CD1c-positive myeloid dendritic cell (primary cell): Measurements from ENCODE around the gene SAMD8.
"Not testable (repeated sequence)": the region's sequence is repeated elsewhere in the genome, so short reads cannot be mapped to it uniquely, and the experiment has no call there.

Experiments
- DNase-seq: peaks from one replicate; pipeline ENCODE4 v3.0.0-alpha.2; 2016; ENCODE audit errors: extremely low spot score

The SAMD8 gene

DNA sequence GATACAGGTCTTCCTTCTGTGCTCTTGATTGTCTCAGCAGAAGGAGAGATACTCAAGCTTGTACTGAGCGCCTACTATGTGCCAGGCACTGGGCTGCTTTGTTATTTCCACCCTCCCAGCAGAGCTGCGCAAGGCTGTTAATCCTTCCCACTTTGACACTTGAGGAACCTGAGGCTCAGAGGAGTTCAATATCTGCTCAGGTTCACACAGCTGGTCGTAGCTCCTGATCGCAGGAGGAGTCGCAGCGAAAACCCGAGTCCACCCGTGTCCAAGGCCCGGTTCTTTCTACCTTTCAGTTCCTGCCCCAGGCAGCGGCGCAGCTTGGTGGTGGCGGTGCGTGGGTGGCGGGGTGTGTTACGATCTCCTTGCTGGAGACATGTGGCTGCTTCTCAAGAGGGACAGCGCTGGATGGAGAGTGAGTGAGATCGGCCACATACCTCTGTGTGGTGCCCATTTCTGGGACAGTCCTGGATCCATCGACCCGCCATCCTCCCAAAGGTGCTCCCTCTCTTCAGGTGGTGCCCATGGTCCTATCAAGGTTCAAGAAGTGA is 26.5 kb upstream of the SAMD8 start:
- no peak for DNase-seq

DNA sequence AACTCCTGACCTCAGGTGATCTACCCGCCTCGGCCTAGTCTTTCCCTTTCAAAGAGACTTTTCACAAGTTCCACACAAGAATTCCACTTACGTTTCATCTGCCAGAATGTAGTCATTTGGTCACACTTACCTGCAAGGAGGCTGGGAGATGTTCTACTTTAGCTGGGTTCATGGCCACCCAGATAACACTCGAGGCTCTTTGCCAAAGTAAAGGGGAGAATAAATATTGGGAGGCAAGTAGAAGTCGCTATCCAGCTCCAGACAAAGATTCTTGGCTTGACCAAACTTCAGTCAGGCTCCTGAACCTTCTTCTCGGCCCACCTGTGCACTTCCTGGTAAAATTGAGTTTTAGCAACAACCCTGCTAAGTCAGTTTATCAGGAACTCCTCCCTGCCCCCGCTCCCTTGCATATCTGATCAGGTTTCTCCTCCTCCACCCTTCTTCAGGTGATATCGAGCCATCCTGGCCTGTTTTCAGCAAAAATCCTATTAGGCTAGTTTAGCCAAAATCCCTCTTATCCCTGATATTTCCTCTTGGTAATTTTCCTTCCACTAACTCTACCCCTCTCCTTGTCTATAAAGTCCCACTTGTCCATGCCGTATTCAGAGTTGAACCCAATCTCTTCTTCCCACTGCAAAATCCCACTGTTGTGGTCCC is 25.1 kb upstream of the SAMD8 start:
- DNase-seq: no peak

DNA sequence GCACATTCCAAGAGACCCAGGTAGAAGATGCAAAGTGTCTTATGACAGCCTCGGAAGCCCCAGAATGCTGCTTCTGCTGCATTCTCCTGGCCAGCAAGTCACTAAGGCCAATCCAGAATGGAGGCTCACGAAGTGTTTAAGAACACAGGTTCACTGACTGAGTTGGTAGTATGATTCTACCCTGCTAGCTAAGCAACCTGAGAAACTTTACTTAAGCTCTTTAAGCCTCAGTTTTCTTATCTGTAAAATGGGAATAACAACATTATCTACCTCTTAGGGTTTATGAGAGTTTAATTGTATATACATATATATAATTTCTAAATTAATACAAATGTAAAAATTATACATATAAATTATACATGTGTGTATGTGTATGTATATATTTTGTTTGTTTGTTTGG is 22.8 kb upstream of the SAMD8 start:
- DNase-seq: no peak

DNA sequence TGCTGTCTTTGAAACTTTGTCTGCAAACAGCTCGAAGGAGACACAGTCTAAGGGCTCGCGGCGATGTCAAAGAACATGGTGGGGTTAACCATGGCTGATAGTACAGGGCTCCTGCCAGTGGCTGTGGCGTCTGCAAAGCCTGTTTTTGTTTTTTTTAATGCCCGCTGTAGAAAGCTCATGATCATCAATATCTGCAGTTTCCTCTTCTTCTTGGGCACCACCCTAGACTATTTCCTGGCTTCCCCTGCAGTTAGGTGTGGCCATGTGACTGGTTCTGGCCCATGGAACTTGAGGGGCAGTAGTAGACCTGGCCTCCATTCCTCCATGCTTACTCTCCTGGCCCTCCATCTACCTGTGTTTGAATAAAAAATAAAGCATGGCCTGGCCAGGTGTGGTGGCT is 21.8 kb upstream of the SAMD8 start:
- DNase-seq: no peak

DNA sequence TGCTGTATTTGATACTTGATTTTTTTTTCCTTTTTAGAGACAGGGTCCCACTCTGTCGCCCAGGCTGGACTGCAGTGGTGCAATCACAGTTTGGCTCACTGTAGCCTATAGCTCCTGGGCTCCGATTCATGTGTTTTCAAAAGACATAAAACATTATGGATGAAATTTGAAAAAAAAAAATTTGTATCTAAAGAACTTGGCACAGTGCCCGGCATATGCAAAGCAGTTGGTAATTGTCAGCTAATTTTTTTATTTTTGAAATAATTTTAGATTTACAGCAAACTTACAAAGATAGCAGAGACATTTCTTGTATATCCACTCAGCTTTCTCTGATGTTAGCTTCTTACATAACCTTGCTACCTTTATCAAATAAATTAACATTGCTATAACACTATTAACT is 20.3 kb upstream of the SAMD8 start:
- no peak for DNase-seq

DNA sequence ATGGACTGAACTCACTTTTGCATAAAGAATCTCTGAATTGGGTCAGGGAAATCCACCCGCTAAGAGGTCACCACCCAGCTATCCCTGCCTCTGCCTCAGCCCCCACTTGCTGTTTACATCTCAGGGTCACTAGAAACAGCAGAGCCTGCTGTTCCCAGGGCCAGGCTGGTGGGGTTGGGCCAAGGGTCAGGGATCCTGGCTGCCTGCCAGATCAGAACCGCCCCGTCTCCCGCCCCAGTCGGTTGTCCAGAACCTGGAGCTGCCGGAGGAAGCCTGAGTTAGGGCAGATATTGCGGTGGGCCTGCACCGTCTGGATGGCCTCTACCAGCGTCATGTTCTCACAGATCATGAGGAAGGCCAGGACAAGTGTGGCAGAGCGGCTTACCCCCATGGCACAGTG is 17.0 kb upstream of the SAMD8 start:
- no peak for DNase-seq

DNA sequence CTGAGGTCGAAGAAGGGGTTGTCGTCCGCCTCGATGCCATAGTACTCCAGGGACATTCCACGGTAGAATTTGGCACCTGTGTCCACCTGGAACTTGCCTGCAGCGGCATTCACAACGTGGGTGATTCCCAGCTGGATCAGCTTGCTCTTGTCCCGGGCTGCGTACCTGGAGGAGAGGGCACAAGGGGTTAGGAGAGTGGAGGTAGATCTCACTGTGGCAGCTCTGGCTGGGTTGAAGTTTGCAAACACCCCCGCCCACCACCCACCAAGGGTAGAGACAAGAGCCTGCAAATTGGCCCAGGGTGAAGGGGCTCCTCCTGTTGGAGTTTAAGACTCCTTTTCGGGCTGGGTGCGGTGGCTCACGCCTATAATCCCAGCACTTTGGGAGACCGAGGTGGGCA is 15.8 kb upstream of the SAMD8 start:
- no peak for DNase-seq

DNA sequence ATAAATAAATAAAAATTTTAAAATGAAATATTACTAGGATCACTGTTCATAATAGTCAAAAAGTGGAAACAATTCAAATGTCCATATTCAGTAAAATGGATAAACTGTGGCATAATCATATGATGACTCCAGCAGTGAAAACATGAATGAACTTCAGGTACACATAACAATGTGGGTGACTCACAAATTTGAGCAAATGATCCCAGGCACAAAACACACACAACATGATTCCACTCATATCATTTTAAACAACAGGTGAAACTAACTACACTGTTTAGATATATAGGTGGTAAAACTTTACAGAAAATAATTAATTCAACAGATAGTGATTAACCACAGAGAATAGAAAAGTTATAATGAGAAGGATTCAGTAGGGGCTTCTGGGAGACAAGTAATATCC is 14.7 kb upstream of the SAMD8 start:
- no peak for DNase-seq

DNA sequence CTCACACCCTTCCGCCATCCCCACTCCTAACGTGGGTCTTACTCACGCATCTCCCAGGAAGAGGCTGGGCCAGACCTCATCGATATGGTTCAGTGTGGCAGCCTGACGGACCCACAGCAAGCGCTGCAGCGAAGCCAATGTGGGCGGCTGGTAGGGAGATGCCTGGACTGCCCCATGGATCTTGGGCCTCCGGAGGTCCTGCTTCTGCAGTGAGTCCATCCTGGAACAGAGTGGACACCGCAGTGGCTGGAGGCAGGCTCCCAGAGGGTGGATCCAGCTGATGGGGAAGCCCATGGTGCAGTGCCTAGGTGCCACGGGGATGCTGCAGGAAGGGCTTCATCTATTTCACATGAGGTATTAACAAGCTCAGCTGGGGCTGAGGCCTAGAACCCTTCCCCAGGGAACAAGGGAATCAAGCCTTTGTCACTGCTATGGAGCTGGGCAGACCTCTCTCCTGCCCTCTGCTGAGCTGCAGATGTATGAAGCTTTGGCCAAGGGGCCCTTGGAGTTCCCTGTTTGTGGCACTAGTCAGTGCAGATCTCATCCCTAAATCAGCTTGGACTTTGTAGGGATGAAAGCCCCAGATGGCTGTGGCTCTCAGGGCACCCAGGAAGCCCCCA is 13.7 kb upstream of the SAMD8 start:
- DNase-seq: no peak

DNA sequence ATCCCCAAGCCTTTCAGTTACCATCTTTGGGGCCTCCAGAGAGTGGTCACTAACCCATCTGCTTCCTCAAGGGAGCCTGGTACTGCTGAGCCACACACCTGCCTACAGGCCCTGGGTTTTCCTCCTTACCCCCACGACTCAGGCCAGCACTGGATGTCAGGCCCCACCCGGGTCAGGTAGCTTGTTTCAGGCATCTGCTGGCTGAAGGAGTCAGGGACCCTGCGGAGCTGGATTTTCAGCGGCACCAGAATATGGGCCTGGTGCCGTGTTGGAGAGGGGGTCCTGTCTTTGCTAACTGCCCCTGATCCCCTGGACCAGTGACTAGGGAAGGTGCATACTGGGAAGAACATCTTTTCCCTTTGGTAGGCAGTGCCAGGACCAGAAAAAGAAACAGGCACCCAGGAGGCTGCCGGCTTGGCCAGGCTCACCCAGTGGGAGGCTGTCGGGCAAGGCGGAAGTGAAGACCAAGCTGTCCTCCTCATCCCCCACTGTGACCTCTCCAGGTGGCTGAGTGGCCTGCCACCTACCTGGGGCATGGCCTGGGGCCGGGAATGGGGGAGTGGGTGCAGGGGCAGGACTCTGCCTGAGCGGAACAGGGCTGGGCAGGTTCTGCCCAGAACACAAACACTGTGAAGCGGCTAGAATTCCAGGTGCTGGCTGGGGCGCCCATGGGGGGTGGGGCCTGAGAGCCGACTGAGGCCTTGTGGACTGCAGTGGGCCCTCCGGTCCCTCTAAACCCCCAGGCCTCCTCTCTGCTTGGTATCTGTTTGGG is 12.4 kb upstream of the SAMD8 start:
- DNase-seq: no peak

DNA sequence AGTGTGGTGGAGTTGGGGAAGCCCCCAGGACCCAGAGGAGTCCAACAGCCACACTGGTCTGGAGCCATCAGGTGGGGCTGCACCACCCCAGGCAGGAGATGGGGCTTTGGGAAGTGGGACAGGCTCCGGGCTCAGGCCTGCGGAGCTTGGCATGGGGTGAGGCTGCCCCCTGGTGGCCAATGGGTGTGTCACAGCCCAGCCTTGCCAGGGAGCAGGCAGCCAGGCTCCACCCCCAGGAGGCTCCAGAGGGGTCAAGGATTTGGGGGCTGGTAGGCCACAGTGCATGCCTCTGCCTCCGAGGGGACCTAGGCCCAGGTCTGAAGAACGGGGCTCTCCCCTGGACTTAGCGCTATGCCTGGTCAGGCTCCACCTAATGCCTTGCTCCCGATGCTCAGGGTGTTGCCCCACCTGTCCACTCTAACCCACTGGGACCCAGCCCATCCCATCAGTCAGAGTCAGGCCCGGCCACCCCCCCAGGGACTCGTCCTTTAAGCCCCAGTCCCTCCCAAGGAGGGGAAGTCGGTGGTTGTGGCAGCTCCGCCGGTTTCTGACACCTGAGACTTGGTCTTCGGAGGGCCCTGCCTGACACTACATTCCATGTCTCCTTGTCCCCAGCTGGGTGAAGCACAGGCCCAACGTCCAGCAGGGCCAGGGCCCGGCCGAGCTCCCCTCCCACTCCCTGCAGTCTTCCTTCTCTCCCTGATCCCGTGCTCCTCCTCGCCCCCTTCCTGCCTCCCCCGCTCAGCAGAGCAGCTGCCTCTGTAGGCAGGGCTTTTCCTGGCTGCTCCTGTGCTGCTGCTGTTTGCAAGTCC is 11.3 kb upstream of the SAMD8 start:
- DNase-seq: peak; percentile 86

DNA sequence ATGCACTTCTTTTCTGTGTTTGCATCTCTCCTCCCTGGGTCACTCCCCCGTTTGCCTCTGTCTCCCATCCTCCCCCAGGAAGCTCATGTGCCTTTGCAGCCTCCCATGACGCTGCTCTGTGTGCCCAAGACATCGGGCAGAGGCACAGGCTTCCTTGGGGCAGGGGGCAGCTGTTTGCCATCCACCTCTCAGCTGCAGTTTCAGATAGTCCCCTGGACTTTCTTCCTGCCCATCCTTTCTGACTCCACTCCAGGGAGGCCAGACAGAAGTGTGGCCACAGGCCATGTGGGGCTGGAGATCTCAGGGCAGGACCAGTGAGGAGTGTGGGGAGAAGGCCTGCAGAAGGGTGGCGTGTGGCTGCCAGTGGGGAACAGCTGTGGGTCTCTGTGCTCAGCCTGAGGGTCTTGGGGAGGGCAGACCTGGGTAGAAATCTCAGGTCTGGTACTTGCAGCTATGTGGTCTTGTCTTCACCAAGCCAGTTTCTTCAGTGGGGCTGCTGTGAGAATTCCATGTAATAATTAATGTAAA is 10.6 kb upstream of the SAMD8 start:
- no peak for DNase-seq

DNA sequence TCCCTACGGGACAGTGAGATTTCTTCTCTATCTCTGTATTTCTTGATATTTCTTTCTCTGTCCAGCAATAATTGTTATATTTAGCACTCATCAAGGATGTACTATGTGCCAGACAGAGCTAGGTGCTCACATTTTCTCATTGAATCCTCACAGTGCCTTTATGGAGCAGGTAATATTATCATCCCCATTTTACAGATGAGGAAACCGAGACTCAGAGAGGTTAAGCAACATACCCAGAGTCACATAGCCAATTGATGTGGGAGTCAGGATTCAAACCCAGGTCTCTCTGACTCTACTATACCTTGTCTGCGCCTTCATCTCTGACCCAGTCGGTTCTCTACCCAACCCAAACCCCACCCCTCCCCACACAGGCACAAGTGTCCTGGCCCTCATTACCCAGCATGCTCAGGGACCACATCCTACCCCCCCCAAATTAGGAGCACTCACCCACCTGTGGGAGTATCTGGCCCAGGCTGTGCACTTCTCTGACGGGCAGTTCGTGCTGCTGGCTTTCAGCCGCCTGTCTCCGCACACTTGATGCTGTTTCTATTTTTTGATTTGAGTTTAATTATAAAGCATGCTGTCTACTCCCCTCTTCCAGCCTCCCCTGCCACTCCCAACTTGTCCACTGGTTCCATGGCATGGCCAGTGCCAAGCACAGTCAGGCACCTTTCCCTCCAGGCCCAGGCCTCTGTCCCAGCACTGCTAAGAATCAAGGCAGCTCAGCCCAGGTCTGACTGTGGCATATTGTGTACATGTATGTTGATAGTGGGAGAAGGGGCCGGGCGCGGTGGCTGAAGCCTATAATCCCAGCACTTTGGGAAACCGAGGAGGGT is 9.8 kb upstream of the SAMD8 start:
- no peak for DNase-seq

DNA sequence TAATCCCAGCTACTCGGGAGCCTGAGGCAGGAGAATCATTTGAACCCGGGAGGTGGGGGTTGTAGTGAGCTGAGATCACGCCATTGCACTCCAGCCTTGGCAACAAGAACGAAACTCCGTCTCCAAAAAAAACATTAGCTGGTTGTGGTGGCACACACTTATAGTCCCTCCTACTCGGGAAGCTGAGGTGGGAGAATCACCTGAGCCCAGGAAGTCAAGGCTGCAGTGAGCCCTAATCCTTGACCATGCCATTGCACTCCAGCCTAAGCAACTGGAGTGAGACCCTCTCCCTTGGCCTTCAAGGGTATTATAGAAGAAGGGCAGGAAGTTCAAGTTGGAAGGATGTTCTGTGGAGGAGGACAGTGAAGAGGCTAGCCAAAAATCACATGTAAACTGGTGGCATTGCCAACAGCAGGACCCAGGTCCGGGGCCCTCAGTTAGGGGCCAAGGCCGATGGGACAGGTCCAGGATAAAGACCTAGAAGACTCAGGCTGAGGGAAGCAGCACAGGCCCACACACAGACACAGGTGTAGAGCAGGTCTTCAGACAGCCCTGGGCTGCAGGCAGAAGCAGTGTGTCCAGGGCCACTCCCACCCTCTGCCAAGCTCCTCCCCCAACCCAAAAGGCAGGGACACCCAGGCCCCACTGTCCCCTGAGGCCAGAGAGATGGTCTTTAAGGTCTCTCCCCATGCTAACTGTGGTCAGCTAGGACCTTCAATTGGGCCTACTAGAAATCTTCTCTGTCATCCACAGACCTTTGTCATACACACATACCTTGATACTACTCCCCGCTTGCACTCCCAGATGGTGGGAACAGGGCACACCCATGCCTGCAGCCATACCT is 8.4 kb upstream of the SAMD8 start:
- DNase-seq: no peak

DNA sequence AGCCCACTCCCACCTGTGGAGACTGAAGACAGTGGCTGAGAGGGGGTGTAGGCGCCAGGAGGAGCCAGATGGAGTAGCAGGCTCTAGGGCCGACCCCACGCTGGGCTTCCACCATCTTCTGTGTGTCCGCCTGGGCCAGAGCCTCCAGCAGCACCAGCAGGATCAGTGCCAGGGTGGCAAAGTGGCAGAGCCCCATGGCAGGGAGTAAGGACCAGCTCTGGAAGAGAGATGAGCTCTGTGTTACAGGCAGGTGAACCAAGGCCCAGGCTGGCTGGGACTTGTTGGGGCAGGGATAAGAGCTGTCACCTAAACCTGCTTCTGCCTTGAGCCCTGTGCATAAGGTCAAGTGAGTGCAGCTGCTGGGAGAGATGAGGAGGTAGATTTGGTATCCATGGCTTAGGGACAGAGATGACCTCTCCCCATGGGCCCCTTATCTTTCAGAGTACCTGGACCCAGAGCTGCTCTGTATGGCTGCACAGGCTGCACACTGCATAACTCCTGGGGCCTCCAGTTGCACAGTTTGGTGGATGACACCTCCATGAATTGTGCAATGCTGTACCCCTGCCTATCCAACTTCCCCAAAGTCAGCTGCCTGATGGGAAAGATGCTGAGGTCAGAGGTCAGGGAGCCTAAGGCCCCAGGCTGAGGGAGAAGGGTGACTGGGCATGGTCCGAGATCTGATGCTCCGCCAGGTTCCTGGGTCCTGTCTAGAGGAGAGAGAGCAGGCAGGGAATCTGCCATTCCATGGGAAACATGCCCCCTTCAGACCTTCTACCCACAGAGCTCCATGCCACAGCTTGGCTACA is 7.4 kb upstream of the SAMD8 start:
- peak; percentile 41 for DNase-seq

DNA sequence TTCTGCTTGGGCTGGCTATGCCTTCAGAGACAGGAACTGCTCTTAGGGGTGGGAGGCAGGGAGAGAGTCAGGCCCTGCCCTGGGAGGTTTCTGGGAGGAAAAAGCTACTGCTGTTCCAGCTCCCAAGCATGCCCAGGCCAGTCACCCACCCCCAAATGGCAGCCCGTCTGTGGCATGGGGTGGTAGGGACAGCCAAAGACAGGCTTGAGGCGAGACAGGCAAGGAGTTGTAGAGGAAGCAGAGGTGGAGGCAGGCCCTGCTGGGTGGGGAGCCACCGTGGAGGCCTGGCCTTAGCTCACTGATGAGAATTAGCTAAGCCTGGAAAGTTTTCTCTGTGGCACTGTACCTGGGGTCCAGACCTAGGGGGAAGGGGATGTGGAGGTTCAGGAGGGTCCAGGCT is 6.6 kb upstream of the SAMD8 start:
- DNase-seq: no peak

DNA sequence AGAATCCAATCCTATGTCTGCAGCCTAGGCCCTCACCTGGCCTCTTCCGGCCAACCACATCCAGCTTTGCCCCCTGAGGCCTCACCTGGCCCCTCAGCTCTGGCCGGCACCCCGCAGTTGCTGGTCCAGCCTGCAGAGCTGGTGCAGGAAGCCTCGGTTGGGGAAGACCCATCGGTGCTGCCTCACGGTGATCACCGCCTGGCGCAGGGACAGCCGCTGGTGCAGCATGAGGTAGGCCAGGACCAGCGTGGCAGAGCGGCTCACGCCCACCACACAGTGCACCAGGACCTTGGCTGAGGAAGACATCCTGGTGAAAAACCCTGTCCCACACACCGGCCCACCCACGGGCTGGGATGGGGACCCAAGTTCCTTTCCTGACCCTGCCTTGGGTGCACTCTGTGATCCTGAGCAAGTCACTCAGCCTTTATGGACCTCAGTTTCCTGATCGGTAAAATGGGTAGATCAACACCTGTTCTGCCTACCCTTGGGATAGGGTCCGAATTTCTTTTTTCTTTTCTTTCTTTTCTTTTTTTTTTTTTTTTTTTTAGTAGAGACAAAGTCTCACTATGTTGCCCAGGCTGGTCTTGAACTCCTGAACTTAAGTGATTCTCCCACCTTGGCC is 5.8 kb upstream of the SAMD8 start:
- no peak for DNase-seq

DNA sequence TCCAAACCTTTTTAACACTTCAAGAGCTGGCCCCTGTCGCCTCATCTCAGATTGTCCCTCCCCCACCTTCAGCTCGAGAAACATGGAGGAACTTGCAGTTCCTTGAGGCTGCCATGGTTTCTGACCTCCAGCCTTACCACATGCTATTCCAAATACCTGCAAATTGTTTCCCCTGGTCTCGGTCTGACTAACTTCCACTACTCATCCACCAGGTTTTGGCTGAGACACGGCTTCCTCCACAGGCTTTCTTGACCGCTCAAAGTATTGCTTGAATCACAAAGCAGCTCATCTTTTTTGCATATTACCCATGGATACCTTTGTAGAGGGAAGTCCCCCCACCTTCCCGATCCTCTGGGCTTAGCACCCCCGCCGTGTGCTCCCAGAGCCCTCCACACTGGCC is 5.2 kb upstream of the SAMD8 start:
- no peak for DNase-seq

DNA sequence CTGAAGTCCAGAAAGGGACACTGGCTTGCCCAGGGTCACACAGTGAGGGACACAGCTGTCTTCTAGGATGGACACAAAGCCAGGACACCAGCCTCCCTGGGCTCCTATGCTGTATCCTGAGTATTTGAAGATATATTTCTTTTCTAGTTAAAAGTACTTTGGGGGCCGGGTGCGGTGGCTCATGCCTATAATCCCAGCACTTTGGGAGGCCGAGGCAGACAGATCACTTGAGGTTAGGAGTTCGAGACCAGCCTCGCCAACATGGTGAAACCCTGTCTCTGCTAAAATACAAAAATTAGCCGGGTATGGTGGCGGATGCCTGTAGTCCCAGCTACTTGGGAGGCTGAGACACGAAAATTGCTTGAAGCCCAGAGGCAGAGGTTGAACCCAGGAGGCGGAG is 4.6 kb upstream of the SAMD8 start:
- DNase-seq: not testable (repeated sequence)
